ENCODE data around the gene ZNF521. TPM values are rescaled to one million over a fixed set of nuclear protein-coding genes. Genes with fewer than 3 reads are reported as not detected.

Gene ZNF521
- total and polyA plus RNA-seq, 10 of the 15 experiments (the other 5 are each of a cell fraction or from before 2014, with no cell fraction given), result 0.02 to 0.05 (median 0.04) TPM; not detected in 6

- ChIA-PET POLR2A (interaction anchor here (0.6 kb wide), 1 partner anchor 1368 kb away, joined by 3 read pairs; no protein-coding TSS in a partner anchor), SMC1A (ENCODE audit: uncharacterized antibody, unreplicated experiment) (interaction anchor here (0.7 kb wide), 2 partner anchors 17 to 56 kb away, joined by 3 read pairs; no protein-coding TSS in a partner anchor), RAD21 (ENCODE audit: unreplicated experiment) (no interaction called here), CTCF (interaction anchor here (1.1 kb wide), 1 partner anchor 556 kb away, joined by 3 read pairs; no protein-coding TSS in a partner anchor)
- TF ChIP-seq SMAD1 (IDR thresholded peaks at IDR 0.05; ENCODE audit: low read depth, partially characterized antibody) (no peak), MTA3 (IDR thresholded peaks at IDR 0.05; ENCODE audit: borderline replicate concordance, low read length) (no peak), PBX3 (IDR thresholded peaks at IDR 0.05; ENCODE audit: insufficient replicate concordance, low read depth, low read length) (no peak), IRF5 (IDR thresholded peaks at IDR 0.05; ENCODE audit: borderline replicate concordance) (no peak), STAT1 (conservative IDR thresholded peaks at IDR 0.05) (no peak), BMI1 (IDR thresholded peaks at IDR 0.05; ENCODE audit: borderline replicate concordance) (no peak), MTA2 (IDR thresholded peaks at IDR 0.05; ENCODE audit: low read depth) (no peak), SREBF1 (IDR thresholded peaks at IDR 0.05; ENCODE audit: low read length) (no peak), BRCA1 (IDR thresholded peaks at IDR 0.05; ENCODE audit: low read depth, low read length) (no peak), ZBTB4 (CRISPR knock-in tag; IDR thresholded peaks at IDR 0.05) (no peak), MAX (IDR thresholded peaks at IDR 0.05; ENCODE audit: low read depth, low read length) (no peak), CBX5 (IDR thresholded peaks at IDR 0.05; ENCODE audit: low read depth) (no peak), IRF3 (IDR thresholded peaks at IDR 0.05) (no peak), FOXK2 (IDR thresholded peaks at IDR 0.05) (no peak), RELB (IDR thresholded peaks at IDR 0.05; ENCODE audit: low read depth) (no peak), ESRRA (IDR thresholded peaks at IDR 0.05; ENCODE audit: low read length) (no peak), TAF1 (IDR thresholded peaks at IDR 0.05; ENCODE audit: borderline replicate concordance, low read depth, low read length) (no peak)
- Histone ChIP-seq H3K27ac (ENCODE audit: control insufficient read depth, insufficient read depth) (no peak overlapping the region), H3K27me3 (replicated peaks in 1 of 2; ENCODE audit: control insufficient read depth in 2 of 2, insufficient read depth in 2 of 2, low read length in 1 of 2) (no peaks in the 10 kb centered on the region; a peak in 1 of 4 replicates), H3K9me3 (replicated peaks; ENCODE audit: control insufficient read depth, insufficient read depth, low read length) (no peaks in the 10 kb centered on the region), H3K4me3 (no peak overlapping the region), H3K36me3 (ENCODE audit: control insufficient read depth in 2 of 2, insufficient read depth in 2 of 2, low read length in 1 of 2) (no peaks in the 10 kb centered on the region), H2AFZ (ENCODE audit: control insufficient read depth, low read depth, low read length) (no peak overlapping the region), H3K79me2 (ENCODE audit: control insufficient read depth, insufficient read depth, low read length) (no peaks in the 10 kb centered on the region), H3K4me1 (ENCODE audit: control insufficient read depth, insufficient read depth, low read length) (no peaks in the 10 kb centered on the region), H3K9ac (ENCODE audit: control insufficient read depth, insufficient read depth, low read length) (no peak overlapping the region), H3K4me2 (ENCODE audit: control insufficient read depth, insufficient read depth) (no peak overlapping the region), H4K20me1 (ENCODE audit: control insufficient read depth, insufficient read depth) (no peaks in the 10 kb centered on the region)
- intact Hi-C loops (cut with micrococcal nuclease; ENCODE audit: unreplicated experiment), result no loop called here
- BruUV-seq (replicated peaks), result no TSS peak
- ATAC-seq (no peak), DNase-seq (ENCODE audit: low read depth, low spot score) (no peak), FAIRE-seq (no peak)
- 17% methylated on average over 4 of the region's 4 CpGs for WGBS (ENCODE audit: insufficient coverage, insufficient replicate concordance, low lambda C conversion rate, missing lambda C conversion rate)
- in situ Hi-C loops (cut with MboI), result no loop called here
Observed at GRCh38 chr18:25043104-25043503, 308.9 kb downstream of the ZNF521 start.
